Neuronal stem cell (in vitro differentiated cells): ENCODE data around the gene XPO4.

ENCODE experiments used
- DNase-seq: peaks from one replicate; pipeline ENCODE4 v3.0.0-alpha.2; 2013; ENCODE audit warnings: low spot score
- H2AFZ ChIP-seq: one replicate; pipeline ENCODE4 v1.6.1; 2013; ENCODE audit warnings: mild to moderate bottlenecking, low read length, inconsistent platforms
- H2AK5ac ChIP-seq: 2 replicates; pipeline ENCODE4 v1.6.1; 2013; ENCODE audit warnings: low read depth, mild to moderate bottlenecking, inconsistent platforms, low read length, moderate library complexity, mixed read lengths
- H2BK120ac ChIP-seq: 2 replicates; pipeline ENCODE4 v1.6.1; 2013; ENCODE audit warnings: low read depth, mild to moderate bottlenecking, inconsistent platforms, low read length, moderate library complexity, mixed read lengths
- H2BK12ac ChIP-seq: one replicate; pipeline ENCODE4 v1.6.1; 2013; ENCODE audit warnings: low read length, inconsistent platforms
- H2BK15ac ChIP-seq: 2 replicates; pipeline ENCODE4 v1.6.1; 2013; ENCODE audit warnings: mild to moderate bottlenecking, low read length, inconsistent platforms, mixed read lengths
- H2BK5ac ChIP-seq: one replicate; pipeline ENCODE4 v1.6.1; 2013; ENCODE audit warnings: inconsistent platforms, mild to moderate bottlenecking, low read length, moderate library complexity
- H3K14ac ChIP-seq: one replicate; pipeline ENCODE4 v1.6.1; 2013; ENCODE audit warnings: low read length, inconsistent platforms
- H3K18ac ChIP-seq: 2 replicates; pipeline ENCODE4 v1.6.1; 2013; ENCODE audit warnings: low read length, inconsistent platforms
- H3K23ac ChIP-seq: 2 replicates; pipeline ENCODE4 v1.6.1; 2013; ENCODE audit warnings: low read depth, mild to moderate bottlenecking, mixed read lengths, low read length, inconsistent platforms; ENCODE audit not compliant: poor library complexity
- H3K27ac ChIP-seq: replicated peaks from 3 replicates; pipeline ENCODE4 v1.5.1; 2013; ENCODE audit warnings: low read length, inconsistent platforms
- H3K27me3 ChIP-seq, 3 experiments: 2 replicates each; pipeline ENCODE4 v1.6.1; 2013; ENCODE audit warnings: low read length in 3 of 3, mild to moderate bottlenecking in 2 of 3, inconsistent platforms in 1 of 3, low read depth in 1 of 3, mixed read lengths in 1 of 3, moderate library complexity in 1 of 3; ENCODE audit not compliant: control insufficient read depth in 3 of 3, insufficient read depth in 3 of 3
- H3K36me3 ChIP-seq, 2 donors: replicated peaks in 1 of 2; 2 replicates each; pipeline ENCODE4 v1.6.1; 2013; ENCODE audit warnings: low read length in 2 of 2; ENCODE audit not compliant: control insufficient read depth in 2 of 2, insufficient read depth in 2 of 2
- H3K4ac ChIP-seq: 2 replicates; pipeline ENCODE4 v1.6.1; 2013; ENCODE audit warnings: inconsistent platforms, mild to moderate bottlenecking, low read length, moderate library complexity
- H3K4me1 ChIP-seq, 2 donors: 1 replicate in 1 of 2; 2 replicates in 1 of 2; pipeline ENCODE4 v1.6.1; 2013; ENCODE audit warnings: low read length in 2 of 2, low read depth in 1 of 2; ENCODE audit not compliant: control insufficient read depth in 2 of 2, insufficient read depth in 1 of 2
- H3K4me2 ChIP-seq: one replicate; pipeline ENCODE4 v1.6.1; 2013; ENCODE audit warnings: mild to moderate bottlenecking, low read length, inconsistent platforms; ENCODE audit not compliant: insufficient read depth, poor library complexity, severe bottlenecking
- H3K4me3 ChIP-seq, 2 donors: 2 replicates each; pipeline ENCODE4 v1.5.1; 2013; ENCODE audit warnings: low read length in 2 of 2, mild to moderate bottlenecking in 2 of 2, inconsistent platforms in 1 of 2, moderate library complexity in 1 of 2
- H3K79me1 ChIP-seq: one replicate; pipeline ENCODE4 v1.6.1; 2013; ENCODE audit warnings: low read depth, mild to moderate bottlenecking, inconsistent platforms, low read length, moderate library complexity
- H3K9ac ChIP-seq: one replicate; pipeline ENCODE4 v1.6.1; 2013; ENCODE audit warnings: mild to moderate bottlenecking, low read depth, low read length, inconsistent platforms; ENCODE audit not compliant: poor library complexity
- H3K9me3 ChIP-seq, 2 donors: replicated peaks in 1 of 2; 2 replicates each; pipeline versions ENCODE3 to v1.6.1; 2013; ENCODE audit warnings: low read length in 2 of 2, mild to moderate bottlenecking in 2 of 2, inconsistent platforms in 1 of 2, low read depth in 1 of 2, mixed read lengths in 1 of 2, moderate library complexity in 1 of 2; ENCODE audit not compliant: control insufficient read depth in 2 of 2, insufficient read depth in 1 of 2
- H4K8ac ChIP-seq: one replicate; pipeline ENCODE4 v1.6.1; 2013; ENCODE audit warnings: low read depth, mild to moderate bottlenecking, inconsistent platforms, low read length, moderate library complexity
- H4K91ac ChIP-seq: one replicate; pipeline ENCODE4 v1.6.1; 2013; ENCODE audit warnings: low read length, low read depth, mild to moderate bottlenecking, inconsistent platforms; ENCODE audit not compliant: poor library complexity
- WGBS, 2 donors: extraction: QIAGEN DNeasy Blood & Tissue Kit; methylation state at CpG; one replicate each; pipeline ENCODE4 v1.1.7; 2013; ENCODE audit warnings: missing lambda C conversion rate in 2 of 2, mixed read lengths in 1 of 2; ENCODE audit not compliant: insufficient read length in 2 of 2, insufficient replicate concordance in 1 of 2; ENCODE audit errors: extremely low coverage in 2 of 2; 5-methylcytosine and 5-hydroxymethylcytosine counted together

The XPO4 gene

GRCh38 chr13:20767309-20767943, 135.1 kb downstream of the XPO4 start:
- H3K79me1 ChIP-seq, result peaks cover 2% of the 10 kb centered on the region
- no peak overlapping the region for H4K8ac ChIP-seq
- H4K91ac ChIP-seq, result no peak overlapping the region
- no peak for DNase-seq
- H3K4me3 ChIP-seq, result no peak overlapping the region
- H3K18ac ChIP-seq, result no peak overlapping the region
- no peak overlapping the region for H3K4me2 ChIP-seq
- no peak overlapping the region for H3K4ac ChIP-seq
- H2BK5ac ChIP-seq, result no peak overlapping the region
- no peaks in the 10 kb centered on the region for H3K27me3 ChIP-seq
- no peak overlapping the region for H3K9ac ChIP-seq
- H3K14ac ChIP-seq, result no peak overlapping the region
- H2AFZ ChIP-seq, result no peak overlapping the region
- peaks cover 2 to 3% of the 10 kb centered on the region in 2 donors for H3K4me1 ChIP-seq
- H2BK120ac ChIP-seq, result no peak overlapping the region
- H3K36me3 ChIP-seq, result peaks cover 2 to 14% of the 10 kb centered on the region in 2 donors
- no peak overlapping the region for H3K23ac ChIP-seq
- H2BK15ac ChIP-seq, result no peak overlapping the region
- H3K9me3 ChIP-seq, result peaks cover 7 to 31% of the 10 kb centered on the region in 2 donors
- no peak overlapping the region for H3K27ac ChIP-seq
- H2BK12ac ChIP-seq, result no peak overlapping the region
- H2AK5ac ChIP-seq, result no peak overlapping the region
- WGBS, 2 donors, result no CpG with 5 or more reads among the region's 2 CpGs

- no peak overlapping the region for H3K4me2 ChIP-seq
- WGBS, 2 donors, result no CpG with 5 or more reads among the region's 3 CpGs
- no peak for DNase-seq
- no peak overlapping the region for H3K14ac ChIP-seq
- H3K23ac ChIP-seq, result no peak overlapping the region
- no peaks in the 10 kb centered on the region for H3K4me1 ChIP-seq
- no peak overlapping the region for H4K8ac ChIP-seq
- peaks cover 0 to 4% of the 10 kb centered on the region in 2 donors for H3K36me3 ChIP-seq
- H2AFZ ChIP-seq, result no peak overlapping the region
- H2BK15ac ChIP-seq, result no peak overlapping the region
- H3K4me3 ChIP-seq, result no peak overlapping the region
- no peak overlapping the region for H2BK120ac ChIP-seq
- peaks cover 4 to 5% of the 10 kb centered on the region in 2 donors for H3K9me3 ChIP-seq
- no peaks in the 10 kb centered on the region for H3K27me3 ChIP-seq
- no peaks in the 10 kb centered on the region for H3K79me1 ChIP-seq
- H3K9ac ChIP-seq, result no peak overlapping the region
- H4K91ac ChIP-seq, result no peak overlapping the region
- H2BK5ac ChIP-seq, result no peak overlapping the region
- H2AK5ac ChIP-seq, result no peak overlapping the region
- H3K27ac ChIP-seq, result no peak overlapping the region
- H3K18ac ChIP-seq, result no peak overlapping the region
- H2BK12ac ChIP-seq, result no peak overlapping the region
- no peak overlapping the region for H3K4ac ChIP-seq
These were observed 141.7 kb downstream of the XPO4 start for GRCh38 chr13:20760872-20761271.

DNA sequence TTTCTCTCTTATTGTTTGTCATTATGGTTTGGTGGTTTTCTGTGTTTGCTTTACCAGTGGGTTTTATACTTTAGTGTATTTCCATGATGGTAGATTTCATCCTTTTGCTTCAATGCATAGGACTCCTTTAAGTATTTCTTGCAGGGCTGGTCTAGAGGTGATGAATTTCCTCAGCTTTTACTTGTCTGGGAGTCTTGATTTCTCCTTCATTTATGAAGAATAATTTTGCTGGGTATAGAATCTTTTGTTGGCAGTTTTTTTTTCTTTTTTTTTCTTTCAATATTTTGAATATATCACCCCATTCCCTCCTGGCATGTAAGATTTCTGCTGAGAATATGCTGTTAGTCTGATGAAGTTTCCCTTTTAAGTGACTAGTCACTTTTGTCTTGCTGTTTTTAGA, 148.5 kb downstream of the XPO4 start:
- Histone ChIP-seq H3K79me1 (no peaks in the 10 kb centered on the region), H3K9me3 (peaks cover 14 to 27% of the 10 kb centered on the region in 2 donors), H3K14ac (no peak overlapping the region), H3K9ac (no peak overlapping the region), H3K4me3 (no peak overlapping the region), H2BK5ac (no peak overlapping the region), H2AFZ (no peak overlapping the region), H2BK12ac (no peak overlapping the region), H3K27ac (no peak overlapping the region), H2AK5ac (no peak overlapping the region), H3K4me1 (no peaks in the 10 kb centered on the region), H2BK15ac (no peak overlapping the region), H2BK120ac (no peak overlapping the region), H4K91ac (no peak overlapping the region), H3K4ac (no peak overlapping the region), H3K18ac (no peak overlapping the region), H3K4me2 (no peak overlapping the region), H3K23ac (no peak overlapping the region), H4K8ac (no peak overlapping the region), H3K27me3 (no peaks in the 10 kb centered on the region), H3K36me3 (peaks cover 4% of the 10 kb centered on the region in 2 donors)
- DNase-seq, result no peak

- H2BK5ac ChIP-seq, result no peak overlapping the region
- no peaks in the 10 kb centered on the region for H3K27me3 ChIP-seq
- no peaks in the 10 kb centered on the region for H3K4me1 ChIP-seq
- H2AFZ ChIP-seq, result no peak overlapping the region
- no peak overlapping the region for H3K18ac ChIP-seq
- no peak overlapping the region for H2BK15ac ChIP-seq
- no peak overlapping the region for H3K4me2 ChIP-seq
- no peak overlapping the region for H3K14ac ChIP-seq
- no peak overlapping the region for H4K91ac ChIP-seq
- no peak overlapping the region for H3K4me3 ChIP-seq
- H2BK120ac ChIP-seq, result no peak overlapping the region
- no peak overlapping the region for H3K23ac ChIP-seq
- no peak overlapping the region for H2AK5ac ChIP-seq
- H3K4ac ChIP-seq, result no peak overlapping the region
- DNase-seq, result no peak
- H3K9ac ChIP-seq, result no peak overlapping the region
- no peak overlapping the region for H4K8ac ChIP-seq
- WGBS, 2 donors, result no CpG with 5 or more reads among the region's 1 CpG
- H3K79me1 ChIP-seq, result no peaks in the 10 kb centered on the region
- no peak overlapping the region for H2BK12ac ChIP-seq
- peaks cover 2 to 4% of the 10 kb centered on the region in 2 donors for H3K36me3 ChIP-seq
- H3K27ac ChIP-seq, result no peak overlapping the region
- peaks cover 6 to 14% of the 10 kb centered on the region in 2 donors for H3K9me3 ChIP-seq
These were observed 153.2 kb downstream of the XPO4 start for GRCh38 chr13:20749377-20749776.
